Activated CD8-positive, alpha-beta memory T cell treated with anti-CD3 and anti-CD28 coated beads for 48 hours (primary cell): ENCODE measurements around the gene MSL1.

Experiments used
- DNase-seq, 3 experiments: peaks; one replicate each; pipeline ENCODE4 v3.0.0-alpha.2; 2020; ENCODE audit warnings: low read depth in 2 of 3, low spot score in 2 of 3

MSL1 gene

DNA sequence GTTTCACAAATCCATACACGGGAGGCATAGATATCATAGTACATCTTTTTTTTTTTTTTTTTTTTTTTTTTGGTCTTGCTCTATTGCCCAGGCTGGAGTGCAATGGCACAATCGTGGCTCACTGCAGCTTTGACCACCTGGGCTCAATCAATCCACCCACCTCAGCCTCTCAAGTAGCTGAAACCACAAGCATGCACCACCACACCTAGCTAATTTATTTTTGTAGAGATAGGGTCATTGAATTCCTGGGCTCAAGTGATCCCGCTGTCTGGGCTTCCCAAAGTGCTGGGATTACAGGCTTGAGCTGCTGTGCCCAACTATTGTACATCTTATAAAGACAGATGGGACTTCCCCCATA lies 52.0 kb downstream of the MSL1 start:
- no peak for DNase-seq

DNA sequence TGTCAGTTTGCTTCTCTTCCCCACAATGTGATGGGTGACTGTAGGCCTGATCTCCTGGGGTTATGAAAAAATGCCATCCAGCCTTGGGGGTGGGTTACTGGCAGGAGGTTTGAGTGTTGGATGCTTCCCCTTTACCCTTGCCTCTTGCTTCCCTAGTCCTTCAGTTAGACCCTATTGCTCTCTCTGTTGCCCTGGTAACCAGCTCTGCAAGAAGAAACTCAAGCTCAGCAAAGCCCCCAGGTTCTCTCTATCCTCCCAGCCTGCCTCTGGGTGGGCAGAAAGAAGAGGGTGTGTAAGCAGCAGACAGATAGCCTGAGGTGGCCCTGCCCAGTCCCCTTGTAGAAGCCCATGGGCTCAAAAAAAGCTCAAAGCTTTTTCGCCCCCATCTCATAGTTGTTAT lies 52.7 kb downstream of the MSL1 start:
- no peak for DNase-seq

DNA sequence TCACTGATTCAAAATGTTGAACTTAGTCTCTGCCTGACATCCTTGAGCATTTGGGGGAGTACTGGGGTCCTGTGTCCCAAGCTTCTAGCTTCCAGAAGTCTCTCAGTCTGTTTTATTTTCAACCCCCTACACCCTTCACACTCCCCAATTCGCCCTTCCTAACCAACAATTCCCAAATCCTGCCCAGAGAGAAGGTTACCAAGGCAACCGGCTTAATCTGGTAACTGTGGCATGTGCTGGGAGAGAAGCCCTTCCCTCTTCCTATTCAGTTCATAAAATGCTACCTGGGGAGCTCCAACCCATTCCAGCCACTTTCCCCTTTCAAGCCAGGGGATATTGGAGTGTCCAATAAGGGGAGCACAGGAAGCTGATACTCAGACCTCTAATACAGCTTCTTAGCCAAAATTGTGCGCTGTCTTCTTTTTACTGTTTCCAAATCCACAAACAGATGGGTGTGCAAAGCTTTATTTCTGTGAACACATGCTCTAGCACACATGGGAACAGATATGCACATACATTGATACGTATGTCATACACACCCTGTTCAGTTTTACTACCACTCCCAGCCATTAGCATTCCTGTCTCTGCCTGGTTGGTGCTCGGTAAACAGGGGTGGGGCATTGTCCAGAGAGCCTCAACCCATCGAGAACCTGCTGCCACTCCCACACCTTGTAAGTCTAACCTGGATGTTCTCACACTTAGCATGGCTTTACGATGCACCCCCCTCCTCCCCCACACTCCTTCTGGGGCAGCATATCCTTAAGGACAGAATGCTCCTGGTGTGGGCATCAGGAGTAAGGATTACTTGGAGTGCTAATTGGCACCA lies 54.4 kb downstream of the MSL1 start:
- DNase-seq = no peak

DNA sequence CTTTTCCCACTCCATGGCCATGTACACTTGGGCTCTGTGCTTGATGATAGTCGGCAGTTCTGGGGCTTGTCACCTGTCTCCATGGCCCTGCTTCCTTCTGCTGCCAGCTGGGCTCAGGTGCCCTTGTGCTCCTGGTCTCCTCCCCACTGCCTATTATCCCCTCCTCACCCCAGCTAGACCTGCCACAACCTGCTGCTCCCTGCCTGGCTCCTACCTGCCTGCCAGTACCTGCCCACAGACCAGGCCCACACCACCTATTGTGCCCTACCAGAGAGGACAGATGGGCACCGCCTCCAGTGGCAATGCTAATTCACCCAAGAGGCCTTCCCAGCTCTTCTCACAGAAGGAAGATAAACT lies 55.0 kb downstream of the MSL1 start:
- DNase-seq = no peak

DNA sequence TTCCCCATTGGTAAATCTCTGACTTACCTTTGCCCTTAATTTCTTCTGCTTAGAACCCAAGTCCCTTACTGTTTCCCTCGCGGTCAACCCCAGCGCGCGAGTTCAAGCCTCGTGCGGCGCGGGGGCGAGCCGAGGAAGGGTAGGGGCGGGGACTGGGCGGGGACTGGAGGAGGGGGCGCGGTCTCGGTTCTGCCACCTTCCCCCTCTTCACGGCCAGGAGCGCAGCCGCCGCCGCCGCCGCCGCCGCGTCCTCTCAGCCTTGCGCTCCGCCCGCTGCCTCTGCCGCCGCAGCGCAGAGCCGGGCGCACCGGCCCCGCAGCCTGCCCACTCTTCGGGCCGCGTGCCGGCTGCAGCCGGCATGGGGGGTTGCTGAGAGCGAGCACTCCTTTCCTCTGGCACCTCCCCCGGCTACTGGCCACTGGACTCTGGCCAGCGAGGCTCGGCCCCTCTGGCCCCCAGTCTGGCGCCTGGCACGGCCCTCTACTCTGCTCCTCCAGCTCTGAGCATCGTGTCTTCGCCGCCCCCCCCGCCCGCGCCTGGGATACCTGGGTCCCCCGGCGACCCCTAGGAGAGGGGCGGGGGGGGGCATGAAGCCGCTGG lies 55.6 kb downstream of the MSL1 start, which contains the start of gene RAPGEFL1:
Gene RAPGEFL1, plus strand, starts transcription at position 196 of the 600 bp plus-strand sequence. Its CDS starts 392 bp downstream, at position 588.
- DNase-seq = peak; percentile 66 to 74 (median 71)

DNA sequence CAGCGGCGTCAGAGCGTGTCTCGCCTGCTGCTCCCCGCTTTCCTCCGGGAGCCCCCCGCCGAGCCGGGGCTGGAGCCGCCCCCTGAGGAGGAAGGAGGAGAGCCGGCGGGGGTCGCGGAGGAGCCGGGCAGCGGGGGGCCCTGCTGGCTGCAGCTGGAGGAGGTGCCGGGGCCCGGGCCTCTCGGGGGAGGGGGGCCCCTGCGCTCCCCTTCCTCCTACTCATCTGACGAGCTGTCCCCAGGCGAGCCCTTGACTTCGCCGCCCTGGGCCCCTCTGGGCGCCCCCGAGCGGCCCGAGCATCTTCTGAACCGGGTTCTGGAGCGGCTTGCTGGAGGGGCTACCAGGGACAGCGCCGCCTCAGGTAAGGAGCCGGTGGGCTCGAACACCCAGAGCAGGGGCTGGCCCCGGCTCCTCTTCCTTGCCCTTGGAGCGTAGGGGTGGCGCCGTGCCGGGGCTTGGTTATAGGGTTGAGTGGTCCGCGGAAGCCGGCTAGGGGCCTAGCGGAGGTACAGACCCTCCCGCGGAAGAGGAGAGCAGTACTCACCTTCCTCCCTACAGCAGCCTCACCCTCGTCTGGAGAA lies 56.3 kb downstream of the MSL1 start:
- no peak for DNase-seq

DNA sequence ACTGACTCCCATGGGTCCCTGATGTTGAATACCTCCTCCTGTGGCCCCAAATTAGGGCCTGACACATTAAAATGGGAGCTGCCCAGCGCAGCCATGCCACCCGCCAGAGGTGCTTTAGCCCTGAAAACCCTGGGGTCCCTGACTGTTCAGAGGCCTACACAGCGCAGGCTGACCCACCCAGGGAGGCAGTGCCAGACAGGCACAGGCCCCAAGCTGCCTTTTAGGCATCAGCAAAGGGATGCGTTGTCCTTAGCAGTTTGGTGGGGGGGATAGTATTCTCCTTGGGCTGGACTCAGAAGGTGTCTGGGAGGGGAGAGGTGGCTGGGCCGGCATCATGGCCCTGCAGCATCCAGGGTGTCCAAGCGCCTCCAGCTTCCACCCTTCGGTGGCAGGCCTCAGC lies 56.9 kb downstream of the MSL1 start:
- DNase-seq = no peak

DNA sequence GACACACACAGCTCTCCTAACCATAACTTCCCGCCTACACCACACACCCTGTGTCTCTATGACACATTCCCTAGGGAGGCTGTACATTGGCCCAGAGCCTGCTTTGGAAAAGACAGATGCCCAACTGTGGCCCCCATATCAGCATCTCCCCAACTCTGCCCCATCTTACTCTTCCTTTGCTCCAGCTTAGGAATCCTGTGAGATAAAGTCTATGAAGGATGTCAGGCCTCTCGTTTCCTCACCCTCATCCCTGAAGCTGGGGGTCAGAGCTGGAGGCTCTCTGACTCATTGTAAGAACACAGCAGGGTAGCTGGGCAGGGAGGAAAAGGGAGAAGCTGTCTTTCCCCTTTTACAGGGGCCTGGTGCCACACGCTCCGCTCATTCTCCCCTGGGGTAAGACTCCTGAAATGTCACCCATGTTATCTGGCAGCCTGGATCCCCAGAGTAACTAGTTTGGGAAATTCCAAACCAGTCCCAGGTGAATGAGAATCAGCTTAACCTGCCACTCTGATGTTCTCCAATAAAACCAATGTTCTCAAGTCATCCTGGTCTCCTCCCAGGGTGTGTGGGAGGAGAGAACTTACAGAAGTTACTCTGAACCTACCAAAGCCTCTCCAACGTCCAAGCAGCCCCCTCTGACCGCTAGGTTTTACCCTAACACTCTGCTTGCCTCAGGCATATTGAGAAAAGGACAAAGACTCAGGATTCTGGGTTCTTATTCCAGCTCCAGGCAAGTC lies 58.3 kb downstream of the MSL1 start:
- DNase-seq = no peak

DNA sequence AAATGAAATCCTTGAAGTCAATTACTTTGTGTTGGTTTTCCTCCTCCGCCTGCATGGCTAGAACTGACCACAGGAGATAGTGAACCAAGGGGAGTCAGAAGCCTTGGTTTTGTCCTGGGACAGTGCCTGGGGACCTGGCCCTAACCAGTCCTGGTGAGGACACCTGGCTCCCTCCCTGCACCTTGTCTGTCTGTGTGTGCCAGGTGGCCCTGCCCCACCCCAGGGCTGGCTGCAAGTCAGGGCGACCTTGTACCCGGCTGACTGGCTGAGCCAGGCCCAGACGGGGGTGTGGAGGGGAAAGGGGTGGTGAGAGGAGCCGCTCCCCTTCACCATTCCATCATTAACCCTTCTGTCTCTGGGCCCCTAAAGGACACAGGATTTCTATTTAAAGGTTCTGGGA lies 58.9 kb downstream of the MSL1 start:
- no peak for DNase-seq

DNA sequence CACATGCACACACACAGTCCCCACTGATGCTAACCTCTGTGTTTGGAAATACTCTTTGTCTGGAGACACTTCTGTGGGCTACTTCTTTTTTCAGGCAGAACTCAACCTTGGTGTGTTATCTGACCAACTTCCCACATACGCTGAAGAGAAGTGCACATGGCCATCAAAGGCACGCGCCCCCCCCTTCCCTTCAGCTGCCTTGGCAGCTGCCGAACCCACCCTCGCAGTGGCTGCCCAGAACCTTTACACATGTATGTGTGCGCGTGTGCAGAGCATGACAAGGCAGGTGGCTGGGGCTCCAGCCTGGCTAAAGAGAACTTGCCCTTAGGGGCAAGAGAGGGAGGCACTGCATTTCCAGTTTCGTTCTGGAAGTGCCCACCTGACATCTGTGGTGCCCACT lies 59.4 kb downstream of the MSL1 start:
- no peak for DNase-seq

DNA sequence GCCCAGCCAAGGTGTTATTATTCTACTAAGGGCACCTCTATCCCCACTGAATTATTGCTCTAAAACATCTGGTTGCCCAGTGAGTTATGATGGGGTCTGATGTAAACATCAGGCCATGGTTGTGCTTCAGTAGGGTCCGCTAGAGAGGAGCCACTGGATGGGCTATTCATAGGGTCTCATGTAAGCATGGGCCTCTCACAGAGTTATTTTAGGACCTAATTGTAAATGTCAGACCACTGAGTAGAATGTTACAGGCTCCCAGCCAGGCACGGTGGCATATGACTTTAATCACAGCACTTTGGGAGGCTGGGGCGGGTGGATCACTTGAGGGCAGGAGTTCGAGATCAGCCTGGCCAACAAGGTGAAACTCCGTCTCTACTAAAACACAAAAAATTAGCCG lies 60.8 kb downstream of the MSL1 start:
- no peak for DNase-seq
